HG02759 (cell line): ENCODE results near the gene ALDH16A1.

Source experiments
- ATAC-seq: cut with Tn5 transposase; IDR thresholded peaks from one replicate; pipeline ENCODE4 v1.9.1; 2021; ENCODE audit warnings: mild to moderate bottlenecking, moderate library complexity; ENCODE audit not compliant: unreplicated experiment

ALDH16A1 gene

GRCh38 chr19:49487277-49488045 lies 34.4 kb downstream of the ALDH16A1 start, which contains the start of gene RPL13A:
RPL13A (plus strand) TSS chr19:49487608; CDS start chr19:49487630, 22 bp downstream.
- ATAC-seq: peak; percentile 98

GRCh38 chr19:49488046-49488862 lies 35.2 kb downstream of the ALDH16A1 start:
- no peak for ATAC-seq

DNA sequence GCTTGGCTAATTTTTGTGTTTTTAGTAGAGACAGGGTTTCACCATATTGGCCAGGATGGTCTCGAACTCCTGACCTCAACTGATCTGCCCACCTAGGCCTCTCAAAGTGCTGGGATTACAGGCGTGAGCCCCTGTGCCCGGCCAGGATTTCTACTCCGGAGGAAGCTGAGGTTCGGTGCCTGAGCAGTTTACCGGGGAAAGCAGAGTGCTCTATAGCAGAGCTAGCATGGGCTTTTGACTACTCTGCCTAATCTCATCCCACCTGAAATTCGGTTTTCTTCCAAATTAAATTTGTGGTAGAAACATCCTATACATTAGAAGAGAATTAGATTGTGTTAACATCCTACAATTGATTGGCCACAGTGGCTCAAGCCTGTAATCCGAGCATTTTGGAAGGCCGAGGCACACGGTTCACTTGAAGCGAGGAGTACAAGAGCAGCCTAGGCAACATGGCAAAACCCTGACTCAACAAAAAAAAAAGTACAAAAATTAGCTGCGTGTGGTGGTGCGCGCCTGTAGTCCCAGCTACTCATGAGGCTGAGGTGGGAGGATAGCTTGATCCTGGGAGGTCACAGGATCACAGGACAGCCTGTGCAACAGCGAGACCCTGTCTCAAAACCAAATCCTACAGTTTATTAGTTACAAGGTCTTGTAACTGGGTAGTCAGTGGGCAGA lies 36.0 kb downstream of the ALDH16A1 start:
- ATAC-seq: no peak

GRCh38 chr19:49489601-49490167 lies 36.7 kb downstream of the ALDH16A1 start:
- no peak for ATAC-seq

- no peak for ATAC-seq
Observed at GRCh38 chr19:49490287-49491029, 37.4 kb downstream of the ALDH16A1 start.

DNA sequence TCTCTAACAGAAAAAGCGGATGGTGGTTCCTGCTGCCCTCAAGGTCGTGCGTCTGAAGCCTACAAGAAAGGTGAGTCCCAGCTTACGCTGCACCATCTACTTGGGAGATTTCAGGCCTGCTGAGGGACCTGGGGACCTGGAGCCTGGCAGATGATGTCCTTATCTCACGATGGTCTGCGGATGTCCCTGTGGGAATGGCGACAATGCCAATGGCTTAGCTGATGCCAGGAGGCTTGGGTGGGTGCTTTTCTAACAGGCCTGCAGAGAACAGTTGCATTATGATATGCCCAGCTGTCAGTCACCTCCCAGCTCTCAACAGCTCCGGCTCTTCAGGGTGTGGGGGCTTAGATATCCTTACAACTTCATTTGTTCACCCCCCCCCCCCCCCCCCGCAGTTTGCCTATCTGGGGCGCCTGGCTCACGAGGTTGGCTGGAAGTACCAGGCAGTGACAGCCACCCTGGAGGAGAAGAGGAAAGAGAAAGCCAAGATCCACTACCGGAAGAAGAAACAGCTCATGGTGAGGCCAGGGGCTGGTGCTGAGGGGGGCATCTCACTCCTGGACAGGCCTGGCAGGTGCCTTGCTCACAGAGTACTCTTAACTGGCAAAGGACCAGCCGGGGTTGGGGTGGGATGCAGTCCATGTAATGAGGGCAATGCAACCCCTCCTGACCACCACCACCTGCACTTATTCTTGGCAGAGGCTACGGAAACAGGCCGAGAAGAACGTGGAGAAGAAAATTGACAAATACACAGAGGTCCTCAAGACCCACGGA lies 38.2 kb downstream of the ALDH16A1 start:
- ATAC-seq: no peak

- no peak for ATAC-seq
Observed at GRCh38 chr19:49491804-49492572, 39.0 kb downstream of the ALDH16A1 start.

DNA sequence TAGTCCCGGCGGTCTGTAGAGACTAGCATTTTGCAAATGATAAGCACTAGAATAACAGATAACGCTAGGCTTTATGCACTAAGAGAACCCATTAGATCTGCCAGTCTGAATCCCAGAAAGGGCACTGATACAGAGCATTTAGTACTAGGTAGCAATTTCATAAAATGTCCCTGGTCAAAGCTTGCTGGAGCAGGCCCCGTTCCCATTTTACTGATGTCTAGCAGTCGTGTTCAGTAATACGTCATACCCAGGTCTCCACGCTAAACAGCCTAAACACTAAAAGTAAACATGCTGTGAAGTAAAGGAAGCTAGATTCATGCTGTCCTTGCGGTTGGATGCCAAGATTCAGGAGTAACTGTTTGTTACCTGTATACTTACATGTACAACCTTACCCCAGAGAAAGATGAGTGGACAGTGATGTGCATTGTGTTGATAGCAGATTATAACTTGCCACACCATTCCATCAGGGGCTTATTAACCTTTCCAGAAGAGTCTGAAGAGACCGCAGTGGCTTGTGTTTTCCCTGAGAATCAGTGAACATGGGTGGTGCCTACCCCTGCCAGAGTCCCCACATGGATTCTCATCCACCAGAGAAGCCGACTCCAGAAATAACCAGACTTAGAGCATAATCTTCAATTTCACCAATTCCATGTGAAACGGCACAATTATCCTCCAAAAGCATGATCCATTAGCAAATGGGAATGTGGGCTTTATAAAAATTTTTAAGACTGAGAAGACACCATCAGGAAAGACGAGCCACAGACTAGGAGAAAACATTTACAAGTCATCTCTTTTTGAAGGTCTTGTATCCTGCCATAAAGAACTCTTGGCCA lies 39.8 kb downstream of the ALDH16A1 start:
- ATAC-seq: no peak

DNA sequence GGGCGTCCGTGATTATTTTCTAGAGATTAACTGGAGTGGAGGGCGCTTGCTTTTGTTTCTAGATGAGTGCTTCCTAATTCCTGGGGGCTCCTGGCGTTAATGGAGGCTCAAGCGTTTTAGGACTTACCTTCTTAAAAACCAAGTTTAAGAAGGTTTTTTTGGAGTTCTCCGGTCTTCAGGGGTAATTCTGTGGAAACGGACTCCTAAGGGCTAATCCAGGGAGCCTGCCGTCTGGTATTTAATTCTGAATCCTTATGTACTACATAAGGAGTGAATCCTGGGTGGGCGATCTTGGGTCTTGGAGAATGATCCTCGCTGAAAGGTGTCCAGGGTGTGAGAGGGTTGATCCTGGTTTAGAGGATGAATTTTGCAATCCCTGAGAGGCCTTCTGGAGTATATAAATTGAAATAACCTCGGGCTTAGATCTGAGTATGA lies 43.6 kb downstream of the ALDH16A1 start:
- no peak for ATAC-seq

- no peak for ATAC-seq
Observed at GRCh38 chr19:49497047-49497788, 44.2 kb downstream of the ALDH16A1 start.

DNA sequence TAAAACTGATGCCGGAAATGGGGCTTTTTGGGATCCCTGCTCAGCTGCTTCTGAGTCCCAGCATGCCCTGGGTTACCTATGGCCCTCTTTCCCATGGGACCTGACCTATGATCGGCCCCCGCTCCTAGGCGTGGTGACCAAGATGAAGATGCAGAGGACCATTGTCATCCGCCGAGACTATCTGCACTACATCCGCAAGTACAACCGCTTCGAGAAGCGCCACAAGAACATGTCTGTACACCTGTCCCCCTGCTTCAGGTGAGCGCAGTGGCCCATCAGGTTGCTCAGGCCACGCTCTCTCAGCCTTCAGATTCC lies 44.7 kb downstream of the ALDH16A1 start:
- ATAC-seq: no peak

- no peak for ATAC-seq
Observed at GRCh38 chr19:49498475-49498874, 45.5 kb downstream of the ALDH16A1 start.

GRCh38 chr19:49499030-49499670 lies 46.1 kb downstream of the ALDH16A1 start:
- ATAC-seq: no peak

GRCh38 chr19:49502866-49503581 lies 50.0 kb downstream of the ALDH16A1 start:
- no peak for ATAC-seq

GRCh38 chr19:49503582-49503962 lies 50.5 kb downstream of the ALDH16A1 start:
- ATAC-seq: no peak

DNA sequence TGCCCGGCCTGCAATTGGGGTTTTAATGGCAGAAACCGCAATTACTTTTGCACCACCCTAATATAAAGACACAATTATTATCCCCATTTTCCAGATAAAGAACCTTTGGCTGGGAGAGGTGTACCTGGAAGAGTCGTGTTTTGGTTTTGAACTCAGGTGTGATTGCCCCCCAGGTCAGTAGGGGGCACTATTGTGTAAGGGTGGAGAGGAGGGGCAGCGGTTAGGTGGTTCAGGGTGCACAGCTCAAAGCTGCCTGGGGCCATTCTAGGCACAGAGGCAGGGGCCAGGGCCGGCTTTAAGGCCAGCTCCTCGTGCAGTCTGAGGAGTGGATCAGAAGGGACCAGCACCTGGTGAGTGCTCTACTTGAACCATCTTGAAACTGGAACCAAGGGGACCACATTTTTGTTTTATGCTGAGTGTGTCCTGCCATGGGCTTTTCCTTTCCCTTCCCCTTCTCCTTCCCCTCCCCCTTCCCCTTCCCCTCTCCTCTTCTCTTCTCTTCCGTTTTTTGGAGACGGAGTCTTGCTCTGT lies 53.6 kb downstream of the ALDH16A1 start:
- ATAC-seq: no peak
